HG03460 (cell line): Measurements from ENCODE around the gene PLAA.

ENCODE experiments used
- ATAC-seq: cut with Tn5 transposase; IDR thresholded peaks from one replicate; pipeline ENCODE4 v1.9.1; 2021; ENCODE audit not compliant: unreplicated experiment

The PLAA gene

DNA sequence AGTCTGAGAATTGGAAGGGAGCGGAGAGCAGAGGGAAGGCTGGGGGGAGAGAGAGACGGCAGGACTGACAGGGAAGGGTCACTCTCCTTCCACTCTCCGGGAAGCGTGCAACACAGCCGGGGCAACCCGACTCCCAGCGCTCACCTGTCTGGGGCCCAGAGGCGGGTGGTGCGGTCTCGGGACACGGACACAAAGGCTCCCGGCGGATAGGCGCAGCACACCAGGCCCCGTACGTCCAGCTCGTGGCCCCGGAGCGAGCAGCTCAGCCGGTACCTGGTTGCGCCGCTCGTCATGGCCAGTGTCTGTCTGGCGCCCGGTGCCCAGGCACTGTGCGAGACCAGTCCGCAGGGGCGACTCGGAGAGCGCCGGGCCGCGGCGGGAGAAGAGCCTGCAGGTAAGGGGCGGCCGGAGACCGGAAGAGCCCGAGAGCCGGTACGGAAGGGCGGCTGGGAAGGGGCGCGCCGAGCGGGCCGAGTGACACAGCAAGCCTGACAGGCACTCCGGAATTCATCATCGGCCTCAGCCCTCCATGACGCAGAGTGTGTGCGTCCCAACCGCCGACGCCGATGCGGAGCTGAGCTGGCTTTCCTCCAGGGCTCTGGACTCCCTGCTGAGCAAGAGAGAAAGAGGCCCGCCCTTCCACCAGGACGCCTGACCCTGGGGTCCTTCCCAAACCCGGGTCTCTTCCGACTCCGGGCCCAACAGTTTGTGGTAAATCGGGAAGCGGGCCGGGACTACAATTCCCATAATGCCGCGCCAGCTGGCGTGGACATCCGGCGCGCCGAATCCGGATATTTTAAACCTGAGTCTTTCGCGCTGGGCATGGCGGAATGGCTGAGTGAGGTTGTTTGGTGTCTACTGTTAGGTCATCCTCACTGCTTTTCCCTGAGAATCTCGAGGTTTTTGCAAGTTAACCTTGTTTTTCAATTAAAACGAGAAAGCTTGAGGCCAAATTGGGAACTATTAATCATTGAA is at the start of gene PLAA:
PLAA (minus strand) TSS at position 490 of the 975 bp plus-strand sequence; CDS start at position 293, 197 bp downstream.
- ATAC-seq: peak; percentile 98

DNA sequence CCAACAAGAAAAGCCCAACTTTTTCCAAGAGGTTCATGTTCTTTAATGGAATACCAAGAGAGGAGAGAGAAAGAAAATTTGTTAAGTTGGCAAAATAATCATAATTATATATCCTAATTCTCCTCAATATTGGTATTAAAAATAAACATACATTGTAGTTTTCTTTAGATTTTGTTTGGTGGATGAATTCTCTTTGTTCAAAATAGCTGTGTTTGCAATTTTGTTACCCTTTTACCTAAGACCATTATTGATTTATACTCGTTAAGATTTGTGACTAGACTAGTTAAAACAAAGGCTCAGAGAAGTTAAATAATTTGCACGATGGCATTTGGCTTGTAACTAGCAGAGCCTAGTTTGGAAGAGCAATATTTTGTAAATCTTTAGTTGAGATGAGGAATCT is 48.8 kb upstream of the PLAA start:
- no peak for ATAC-seq

DNA sequence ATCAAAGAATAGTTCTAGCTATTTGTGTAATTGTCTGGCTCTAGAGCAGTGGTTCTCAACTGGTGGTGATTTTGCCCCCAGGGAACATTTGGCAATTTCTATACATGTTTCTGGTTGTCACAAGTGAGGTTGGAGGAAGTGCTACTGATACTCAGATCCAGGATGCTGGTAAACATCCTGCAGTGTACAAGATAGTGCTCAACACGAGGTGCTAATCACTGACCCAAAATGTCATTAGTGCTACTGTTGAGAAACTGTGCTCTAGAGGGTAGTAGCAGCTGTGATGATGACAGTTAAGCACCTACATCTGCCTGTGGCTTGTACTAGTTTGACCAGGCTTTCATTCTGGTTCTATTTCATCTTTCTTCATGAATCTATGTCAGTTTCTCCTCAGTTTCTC is 36.3 kb upstream of the PLAA start:
- ATAC-seq: peak; percentile 72

DNA sequence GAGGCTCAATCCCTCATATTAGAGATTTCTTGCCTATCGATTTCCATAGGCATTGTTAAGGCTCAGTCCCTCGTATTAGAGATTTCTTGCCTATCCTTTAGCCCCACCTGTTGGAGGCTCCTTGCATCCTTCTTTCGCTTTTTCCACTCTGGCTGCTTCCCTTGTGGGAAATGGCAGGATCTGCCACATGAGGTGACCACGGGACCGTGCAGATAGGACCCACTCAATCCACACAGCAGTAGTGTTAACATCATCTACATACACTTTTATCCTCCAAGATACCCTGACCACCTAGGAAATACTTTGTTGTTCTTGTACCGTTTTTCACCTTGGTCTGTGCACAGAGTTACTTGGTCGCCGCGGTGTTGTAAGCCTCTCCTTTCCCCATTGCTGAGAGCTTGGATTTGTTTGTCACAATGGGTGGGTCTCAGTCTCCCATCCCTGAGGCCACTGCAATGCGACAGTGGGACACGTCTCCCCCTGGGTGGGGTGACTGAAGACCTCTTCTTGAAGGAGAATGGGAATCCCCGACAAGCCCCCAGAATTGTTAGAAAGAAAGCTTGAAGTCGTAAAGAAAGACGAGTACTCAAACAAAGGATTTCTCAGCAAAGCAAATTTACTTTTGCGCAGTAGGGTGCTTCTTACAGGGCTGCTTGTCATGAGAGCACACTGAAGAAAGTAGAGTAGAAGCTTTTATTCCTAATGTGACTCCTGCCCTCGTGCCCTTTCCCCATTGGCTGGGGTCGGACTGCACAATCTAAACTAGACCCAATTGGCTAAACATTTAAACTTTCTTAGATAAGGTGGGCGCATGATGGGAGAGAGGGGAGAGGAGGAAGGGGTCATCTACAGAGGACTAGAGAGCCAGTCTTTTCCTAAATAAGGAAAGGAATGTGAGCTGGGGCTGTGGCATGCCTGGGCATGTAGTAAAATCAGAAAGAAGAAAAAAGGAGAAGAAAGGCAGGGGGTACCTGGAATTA is 29.0 kb upstream of the PLAA start:
- no peak for ATAC-seq

DNA sequence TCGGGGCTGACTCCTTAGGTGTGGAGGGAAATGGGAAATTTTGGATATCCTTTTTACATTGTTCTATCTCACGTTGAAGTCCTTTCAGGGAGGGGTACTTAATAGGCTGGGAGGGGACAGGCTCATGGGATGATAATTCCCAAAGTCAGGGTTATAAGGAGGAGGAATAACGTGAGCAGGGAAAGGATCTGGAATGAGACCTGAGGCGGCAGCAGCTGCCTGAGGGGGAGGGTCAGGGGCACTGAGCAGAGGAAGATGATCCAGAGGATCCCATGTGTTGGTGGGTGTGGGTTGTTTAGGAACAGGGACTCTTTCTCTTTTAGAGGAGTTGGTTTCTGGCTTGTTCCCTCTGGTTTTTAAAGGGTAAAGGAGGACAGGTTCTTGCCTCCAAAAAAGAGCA is 27.9 kb upstream of the PLAA start:
- ATAC-seq: no peak

DNA sequence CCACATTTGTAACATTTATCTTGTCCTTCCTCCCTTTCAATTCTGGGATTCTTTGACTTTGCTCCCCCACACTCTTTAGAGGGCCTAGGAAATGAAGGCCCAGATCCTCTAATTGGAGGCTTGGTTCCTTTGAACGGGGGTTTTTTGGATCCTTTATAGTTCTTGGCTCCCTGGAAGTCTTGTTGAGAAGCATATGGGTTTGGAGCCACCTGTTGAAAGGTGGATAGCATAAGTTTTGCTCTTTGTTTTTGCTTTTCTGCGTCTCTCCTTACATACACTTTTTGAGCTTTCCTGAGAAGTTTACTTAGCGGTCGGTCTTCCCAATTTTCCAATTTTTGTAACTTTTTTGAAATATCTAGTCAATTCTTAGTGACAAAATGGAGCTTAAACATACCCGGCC is 26.9 kb upstream of the PLAA start:
- ATAC-seq: no peak

DNA sequence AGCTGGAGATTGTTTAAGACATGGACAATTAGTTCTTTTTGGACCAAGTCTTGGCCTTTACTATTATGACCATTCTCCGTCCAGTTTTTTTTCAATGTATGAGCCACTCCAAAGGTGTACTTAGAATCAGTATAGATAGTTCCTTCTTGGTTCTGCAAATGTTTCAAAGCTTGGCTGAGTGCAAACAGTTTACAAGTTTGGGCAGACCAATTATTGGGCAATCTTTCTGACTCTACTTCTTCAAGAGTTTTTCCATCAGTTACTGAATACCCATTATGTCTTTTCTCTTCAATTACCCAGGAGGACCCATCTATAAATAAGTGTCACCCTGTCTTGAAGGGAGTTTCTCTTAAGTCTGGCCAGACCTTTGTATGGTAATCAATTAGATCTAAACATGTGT is 24.7 kb upstream of the PLAA start:
- ATAC-seq: no peak

DNA sequence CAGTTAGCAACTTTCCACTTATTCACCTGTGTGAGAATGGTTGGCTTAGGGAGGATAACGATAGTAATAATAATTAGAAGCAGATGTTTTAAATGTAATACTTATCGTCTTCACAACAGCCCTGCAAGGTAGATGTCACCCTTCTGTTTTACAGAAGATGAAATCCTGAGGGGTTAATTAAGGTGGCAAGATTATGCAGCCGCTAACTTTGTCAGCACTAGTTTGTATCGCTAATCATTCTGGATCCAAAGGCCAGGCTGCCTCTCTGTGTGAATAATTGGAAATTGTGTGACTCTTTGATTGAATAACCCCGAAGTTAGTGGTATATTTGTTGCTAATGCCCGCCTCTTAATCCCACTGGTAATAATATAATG is 9.8 kb upstream of the PLAA start:
- ATAC-seq: no peak

DNA sequence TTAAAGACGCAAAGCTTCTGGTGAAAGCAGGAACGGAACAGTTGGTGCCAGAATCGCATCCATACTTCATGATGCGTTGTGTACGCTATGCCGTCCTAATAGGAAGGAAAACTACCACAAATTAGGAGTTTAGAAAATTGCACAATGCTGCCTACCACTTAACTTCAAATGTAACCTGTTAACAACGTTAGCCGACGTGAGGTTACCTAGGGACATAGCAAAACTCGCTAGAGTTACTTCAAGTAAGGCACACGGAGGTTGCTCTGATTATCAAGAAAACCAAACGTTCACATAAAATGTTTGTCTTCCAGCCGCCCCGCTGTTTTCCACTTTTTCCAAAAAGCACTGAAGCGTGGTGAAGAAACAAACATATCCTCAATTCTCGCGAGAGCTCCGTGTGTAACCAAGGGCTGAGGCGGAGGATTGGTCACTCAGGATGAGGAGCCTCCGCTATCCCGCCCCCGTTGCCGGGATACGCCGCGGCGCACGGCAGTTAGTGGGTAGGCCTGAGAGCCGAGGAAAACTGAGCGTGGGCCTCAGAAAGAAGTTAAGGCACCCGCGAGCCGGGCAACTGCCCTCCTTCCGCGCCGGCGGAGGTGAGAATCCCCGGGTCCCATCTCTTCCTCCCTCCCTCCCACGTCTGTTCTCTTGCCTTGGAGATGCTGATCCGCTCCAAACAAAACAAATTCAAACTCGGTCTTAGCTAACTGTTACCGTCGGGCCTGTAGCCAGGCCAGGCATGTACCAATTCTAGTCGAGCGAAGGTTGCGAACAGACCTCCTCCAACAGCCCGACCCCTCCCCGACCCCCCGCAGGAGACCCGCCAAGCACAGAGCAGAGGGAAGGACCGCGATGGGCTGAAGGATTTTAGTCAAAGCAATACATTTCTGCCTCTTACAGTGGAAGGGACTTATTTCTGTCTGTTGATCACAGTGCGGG is 9.1 kb upstream of the PLAA start, which contains the start of gene IFT74:
IFT74 (plus strand) TSS at position 492 of the 939 bp plus-strand sequence. CDS start 5,556 bp downstream, outside the sequence.
- ATAC-seq: peak; percentile 99

DNA sequence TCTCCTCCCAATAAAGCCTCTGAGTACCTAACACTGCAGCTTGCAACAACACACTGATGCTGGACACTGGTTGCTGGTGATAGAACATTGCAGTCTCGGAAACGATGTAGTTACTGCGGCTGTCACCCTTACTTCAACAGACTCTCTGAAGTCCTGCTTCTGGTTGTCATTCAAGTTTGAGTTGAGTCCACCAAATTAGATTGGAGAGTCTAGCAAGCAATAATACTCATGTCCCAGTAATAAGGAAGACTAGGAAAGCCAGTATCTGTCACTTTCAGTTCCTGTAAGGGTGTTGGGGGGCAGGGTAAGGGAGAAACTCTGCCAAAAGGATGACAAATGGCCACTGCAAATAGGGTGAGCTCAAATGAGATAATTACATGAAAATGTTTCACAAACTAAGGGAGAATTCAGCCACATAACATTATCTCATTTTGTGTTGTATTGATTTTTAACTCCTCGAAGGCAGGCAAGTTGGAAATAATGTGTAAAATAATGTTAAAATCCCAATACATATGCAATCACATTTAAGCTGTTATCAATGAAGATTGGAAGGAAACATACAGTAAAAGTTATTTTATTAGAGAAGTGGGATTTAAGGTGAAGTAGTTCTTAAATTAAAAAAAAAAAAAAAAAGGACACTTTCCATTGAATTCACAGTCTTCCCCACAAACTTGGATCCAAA is 8.3 kb upstream of the PLAA start:
- ATAC-seq: no peak

DNA sequence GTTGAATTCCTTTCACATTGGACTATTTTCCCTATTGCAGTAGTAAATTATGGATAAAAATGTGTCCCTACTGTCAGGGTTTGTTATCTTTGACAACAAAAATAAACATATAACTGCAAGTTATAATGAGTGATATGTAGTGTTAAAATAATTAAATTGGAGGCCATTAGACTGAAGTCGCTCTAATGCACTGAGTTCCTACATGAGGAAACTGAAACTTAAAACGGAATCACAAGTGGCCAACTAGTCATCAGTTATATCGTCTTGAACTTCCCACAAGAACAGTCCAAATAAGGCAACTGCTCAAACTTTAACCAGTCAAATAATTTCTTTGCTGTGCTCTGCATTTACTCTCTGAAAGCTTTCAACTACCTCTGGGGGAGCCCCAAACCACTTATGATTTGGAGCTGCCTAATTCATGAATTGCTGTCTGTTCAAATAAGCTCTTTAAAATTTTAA is 7.0 kb upstream of the PLAA start:
- ATAC-seq: no peak

DNA sequence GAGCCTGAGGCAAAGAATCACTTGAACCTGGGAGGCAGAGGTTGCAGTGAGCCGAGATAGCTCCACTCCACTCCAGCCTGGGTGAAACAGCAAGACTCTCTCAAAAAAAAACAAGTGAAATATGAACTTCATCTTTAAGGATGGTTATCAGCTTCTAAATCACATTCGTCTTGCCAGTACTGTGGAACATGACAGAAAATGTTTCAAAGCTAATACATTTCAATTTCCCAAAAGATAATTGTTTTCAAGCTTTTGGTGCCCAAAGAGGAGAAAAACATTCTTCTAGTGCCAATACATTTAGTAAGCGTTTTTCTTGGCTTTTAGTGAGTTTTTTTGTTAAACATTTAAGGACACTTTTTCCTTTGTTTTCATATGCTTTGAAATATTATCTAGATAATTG is 4.8 kb upstream of the PLAA start:
- ATAC-seq: no peak

DNA sequence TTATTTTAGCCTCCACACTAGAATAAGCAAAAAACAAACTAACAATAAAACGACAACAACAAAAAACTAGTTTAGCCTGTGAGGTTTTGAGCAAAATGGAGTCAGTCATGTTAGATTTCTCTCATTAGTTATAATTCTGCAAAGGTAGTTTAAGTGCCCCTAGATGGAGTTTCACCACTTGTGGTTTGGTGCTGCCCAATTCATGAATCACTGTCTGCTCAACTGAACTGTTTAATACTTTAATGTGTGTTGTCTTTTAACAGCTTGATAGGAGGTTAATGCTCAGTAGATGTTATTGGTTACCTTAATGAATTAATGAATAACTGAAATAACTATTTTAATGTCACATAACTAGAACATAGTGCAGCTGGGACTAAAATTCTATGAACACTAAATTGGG is 3.5 kb upstream of the PLAA start:
- ATAC-seq: no peak

DNA sequence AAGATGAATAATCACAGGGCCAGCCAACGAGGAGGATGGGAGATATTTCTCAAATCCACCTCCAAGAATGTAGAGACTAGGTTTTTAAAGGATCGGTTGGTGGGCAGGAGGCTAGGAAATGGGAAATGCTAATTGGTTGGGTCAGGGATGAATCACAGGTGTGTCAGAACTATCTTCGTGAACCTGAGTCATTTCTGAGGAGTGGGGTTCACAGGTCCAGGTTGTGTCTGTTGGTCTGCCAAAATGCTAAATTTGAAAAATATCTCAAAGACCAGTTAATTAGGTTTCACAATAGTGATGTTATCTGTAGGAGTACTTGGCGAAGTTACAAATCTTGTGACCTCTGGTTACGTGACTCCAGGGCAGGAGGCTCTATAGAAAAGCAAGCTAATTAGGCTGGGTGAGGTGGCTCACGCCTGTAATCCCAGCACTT is 2.6 kb upstream of the PLAA start:
- no peak for ATAC-seq

DNA sequence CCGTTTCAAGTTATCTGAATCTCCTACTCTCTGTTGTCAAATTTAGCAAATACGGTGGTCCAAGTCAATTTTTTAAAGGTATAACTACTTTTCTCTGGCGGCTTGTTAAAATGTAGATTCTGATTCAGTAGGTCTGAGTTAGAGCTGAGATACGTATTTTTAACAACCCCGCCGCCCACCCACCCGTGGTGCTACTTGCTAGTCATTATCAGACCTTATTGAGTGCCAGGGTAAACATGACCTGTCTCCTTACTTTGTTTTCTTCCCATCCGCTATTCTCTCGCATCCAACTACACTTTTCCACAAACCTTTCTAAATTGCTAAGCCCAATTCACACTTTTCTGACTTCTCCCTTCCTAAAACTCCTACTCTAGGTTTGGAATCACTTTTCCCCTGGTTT is 694 bp upstream of the PLAA start:
- no peak for ATAC-seq

DNA sequence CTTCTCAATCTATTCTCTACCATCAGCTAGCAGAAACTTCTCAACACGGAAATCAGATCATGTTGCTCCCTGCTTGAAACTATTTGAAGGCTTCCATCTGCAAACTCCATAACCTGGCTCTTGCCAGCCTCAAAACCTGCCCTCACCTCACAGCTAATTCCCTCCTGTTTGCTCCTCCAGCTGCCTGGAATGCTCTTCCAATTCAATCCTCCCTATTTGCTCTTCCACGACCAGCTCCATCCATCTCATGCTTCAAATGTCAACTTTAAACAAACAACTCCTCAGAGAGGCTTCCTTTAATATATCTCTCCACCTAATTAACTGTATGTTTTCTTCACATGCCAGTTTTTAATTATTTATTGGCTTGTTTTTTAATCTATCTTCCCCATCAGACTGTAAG is 1.5 kb downstream of the PLAA start:
- ATAC-seq: no peak

DNA sequence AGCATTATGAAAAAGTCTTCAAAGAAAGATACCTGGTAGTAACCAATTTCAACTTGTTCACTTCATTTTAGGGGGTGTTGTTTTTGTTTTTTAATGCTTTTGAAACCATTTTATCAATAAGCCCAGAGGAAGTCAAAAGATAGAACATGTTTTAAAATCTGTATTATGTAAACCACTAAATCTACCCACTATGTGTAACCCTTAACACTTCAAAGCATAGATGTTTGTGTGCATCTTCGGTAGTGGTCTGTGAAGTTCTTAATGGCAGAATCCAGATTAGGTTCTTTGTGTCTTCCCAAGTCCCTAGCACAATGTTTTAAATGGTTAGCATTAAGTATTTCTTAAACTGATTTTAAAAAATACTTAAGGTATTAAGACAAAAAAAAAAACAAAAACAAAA is 6.3 kb downstream of the PLAA start:
- no peak for ATAC-seq

DNA sequence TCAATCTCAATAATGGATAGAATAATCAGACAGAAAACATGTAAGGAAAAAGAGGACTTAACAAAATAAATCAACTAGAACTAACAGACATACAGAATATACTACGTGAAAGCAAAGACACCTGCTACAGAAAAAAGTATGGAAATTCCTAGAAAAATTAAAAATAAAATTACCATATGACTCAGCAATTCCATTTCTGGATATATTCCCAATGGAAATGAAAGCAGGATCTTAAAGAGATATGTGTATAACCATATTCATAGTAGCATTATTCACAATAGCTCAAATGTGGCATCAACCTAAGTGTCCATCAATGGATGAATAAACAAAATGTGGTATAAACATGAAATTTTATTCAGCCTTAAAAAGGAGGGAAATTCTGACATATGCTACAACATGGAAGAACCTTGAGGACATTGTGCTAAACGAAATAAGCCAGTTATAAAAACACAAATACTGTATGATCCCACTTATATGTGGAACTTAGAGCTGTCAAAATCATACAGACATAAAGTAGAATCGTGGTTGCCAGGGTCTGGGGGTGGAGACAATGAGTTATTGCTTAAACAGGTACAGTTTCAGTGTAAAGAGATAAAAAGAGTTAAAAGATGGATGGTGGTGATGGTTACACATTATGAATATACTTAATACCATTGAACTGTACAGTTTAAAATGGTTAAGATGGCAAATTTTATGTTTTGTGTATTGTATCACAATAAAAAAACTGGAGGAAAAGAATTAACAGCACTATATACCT is 6.9 kb downstream of the PLAA start:
- ATAC-seq: no peak

DNA sequence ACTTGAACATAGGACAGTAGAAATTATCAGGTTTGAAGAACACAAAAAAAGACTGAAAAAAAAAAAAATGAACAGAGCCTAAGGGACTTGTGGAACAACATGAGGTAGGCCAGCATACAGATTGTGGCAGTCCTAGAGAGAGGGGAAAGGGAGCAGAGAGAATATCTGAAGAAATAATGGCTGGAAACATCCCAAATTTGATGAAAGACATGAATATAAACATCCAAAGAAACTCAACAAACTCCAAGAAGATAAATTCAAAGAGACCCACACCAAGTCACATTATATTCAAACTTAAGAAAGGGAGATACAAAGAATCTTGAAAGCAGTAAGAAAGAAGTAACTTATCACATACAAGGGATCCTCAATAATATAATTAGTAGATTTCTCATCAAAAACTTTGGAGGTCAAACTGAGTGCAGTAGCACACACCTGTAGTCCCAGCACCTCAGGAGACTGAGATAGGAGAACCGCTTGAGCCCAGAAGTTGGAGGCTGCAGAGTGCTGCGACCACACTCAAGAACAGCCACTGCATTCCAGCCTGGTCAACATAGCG is 9.1 kb downstream of the PLAA start:
- ATAC-seq: no peak
